Stimulated activated CD8-positive, alpha-beta memory T cell treated with anti-CD3 and anti-CD28 coated beads, Interleukin-7, amount 100 ng/mL, for 1 hour (primary cell): ENCODE measurements around the gene ABCB1.
A peak's percentile ranks its signal among the peaks of the same experiment; 100 is the strongest.
"Not testable (repeated sequence)": the region's sequence is repeated elsewhere in the genome, so short reads cannot be mapped to it uniquely, and the experiment has no call there.

Experiments
- DNase-seq, 2 donors: peaks; one replicate each; pipeline ENCODE4 v3.0.0-alpha.2; 2020; ENCODE audit warnings: low read depth in 2 of 2

Gene ABCB1

DNA sequence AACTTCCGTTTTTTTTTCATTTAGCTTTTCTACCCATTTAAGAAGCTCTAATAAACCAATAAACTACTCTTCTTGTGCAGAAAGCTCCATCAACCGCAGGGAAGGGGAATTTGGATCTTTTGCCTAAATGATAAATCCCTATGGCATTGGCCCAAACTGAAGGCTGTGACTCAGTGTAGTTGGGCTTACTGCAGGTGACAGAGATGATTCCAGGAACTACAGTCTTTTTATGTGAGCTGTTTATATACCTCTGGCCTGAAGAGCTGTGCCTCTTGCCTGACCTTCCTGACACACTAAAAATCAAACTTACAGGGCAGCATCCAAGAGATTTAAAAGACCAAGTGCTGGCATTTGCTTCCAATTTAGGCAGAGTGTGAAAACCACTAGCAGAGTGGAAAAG, 25.2 kb downstream of the ABCB1 start:
- no peak for DNase-seq

DNA sequence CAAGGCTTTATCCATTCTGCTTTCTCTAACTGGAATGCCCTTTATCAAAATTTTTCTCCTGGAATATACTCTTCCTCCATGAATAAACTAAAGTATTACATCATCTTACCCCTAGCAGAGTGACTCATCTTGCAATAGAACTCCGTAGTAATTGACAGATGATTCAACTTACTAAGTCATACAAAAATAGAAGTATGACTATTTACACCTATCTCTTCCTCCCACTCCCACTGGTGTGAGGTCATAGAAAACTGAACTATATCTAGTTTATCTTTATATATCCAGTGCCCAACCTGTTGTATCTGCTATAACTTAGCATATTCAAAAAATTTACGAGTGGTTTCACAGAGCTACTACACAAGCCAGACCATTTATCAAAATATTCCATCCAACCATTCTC, 26.1 kb downstream of the ABCB1 start:
- DNase-seq, result no peak

DNA sequence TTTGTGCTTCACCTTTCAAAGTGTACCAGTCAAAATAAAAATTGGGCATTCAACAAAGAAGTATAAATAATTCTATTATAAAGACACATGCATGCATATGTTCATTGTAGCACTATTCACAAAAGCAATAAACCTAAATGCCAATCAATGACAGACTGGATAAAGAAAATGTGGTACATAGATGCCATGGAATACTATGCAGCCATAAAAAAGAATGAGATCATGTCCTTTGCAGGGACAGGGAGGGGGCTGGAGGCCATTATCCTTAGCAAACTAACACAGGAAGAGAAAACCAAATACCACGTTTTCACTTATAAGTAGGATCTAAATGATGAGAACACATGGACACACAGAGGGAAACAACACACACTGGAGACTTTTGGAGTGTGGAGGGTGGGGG, 28.2 kb downstream of the ABCB1 start:
- not testable (repeated sequence) for DNase-seq

DNA sequence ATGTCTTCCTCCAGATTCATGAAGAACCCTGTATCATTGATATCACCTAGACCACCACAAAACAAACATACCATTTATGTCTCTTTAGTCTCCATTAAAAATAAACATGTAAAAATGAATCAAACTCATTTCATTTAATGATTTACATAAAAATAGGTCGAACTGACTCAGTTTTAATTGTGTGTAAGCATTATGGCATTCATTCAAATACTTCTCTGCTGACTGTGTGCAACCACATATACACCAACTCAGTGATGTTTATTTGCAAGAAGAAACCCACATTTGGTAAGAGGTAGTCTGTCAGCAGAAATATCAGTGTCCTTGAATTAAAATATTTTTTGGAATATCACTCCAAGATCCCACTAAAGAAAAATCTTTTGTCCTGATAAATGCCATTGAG, 30.5 kb downstream of the ABCB1 start:
- DNase-seq, result no peak

DNA sequence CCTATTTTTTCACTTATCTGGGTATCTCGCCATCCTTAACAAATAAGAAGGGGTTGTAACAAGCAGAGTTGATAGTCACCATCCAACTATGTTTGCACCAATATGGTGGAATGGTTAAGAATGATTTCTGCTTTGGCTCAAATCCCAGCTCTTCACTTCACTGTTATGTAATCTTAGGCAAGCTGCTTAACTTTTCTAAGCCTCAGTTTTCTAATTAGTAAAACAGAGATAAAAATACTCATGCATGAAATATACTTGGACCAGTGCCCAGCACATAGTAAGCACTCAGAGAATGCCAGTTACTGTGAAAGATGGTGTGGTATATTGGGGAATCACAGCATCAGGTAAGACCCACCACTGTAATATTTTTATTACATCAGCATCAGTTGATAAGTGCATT, 33.6 kb downstream of the ABCB1 start:
- DNase-seq, result no peak

DNA sequence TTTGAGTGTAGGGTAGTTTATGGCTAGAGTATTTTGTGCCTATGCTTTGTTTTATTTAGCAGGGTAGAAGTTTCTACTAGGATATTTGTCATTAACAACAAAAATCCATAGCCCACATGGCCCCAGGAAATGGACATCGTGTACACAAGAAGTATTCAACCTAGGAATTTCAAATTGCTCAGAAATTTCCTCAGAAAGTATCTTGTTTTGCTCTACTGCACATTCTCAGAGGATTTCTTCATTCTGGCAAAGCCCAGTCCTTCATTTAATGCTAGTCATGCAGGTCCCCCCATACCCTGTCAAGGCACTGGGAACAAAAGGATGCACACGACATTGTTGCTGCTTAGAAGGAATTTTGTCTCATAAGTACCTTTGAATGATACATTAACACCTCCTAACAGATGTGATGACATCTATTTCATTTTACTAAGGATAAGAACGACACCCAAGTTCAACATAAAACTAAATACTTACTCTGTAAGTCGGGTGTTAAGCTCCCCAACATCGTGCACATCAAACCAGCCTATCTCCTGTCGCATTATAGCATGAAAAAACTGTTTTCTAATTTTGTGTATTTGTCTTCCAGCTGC, 34.3 kb downstream of the ABCB1 start:
- no peak for DNase-seq

DNA sequence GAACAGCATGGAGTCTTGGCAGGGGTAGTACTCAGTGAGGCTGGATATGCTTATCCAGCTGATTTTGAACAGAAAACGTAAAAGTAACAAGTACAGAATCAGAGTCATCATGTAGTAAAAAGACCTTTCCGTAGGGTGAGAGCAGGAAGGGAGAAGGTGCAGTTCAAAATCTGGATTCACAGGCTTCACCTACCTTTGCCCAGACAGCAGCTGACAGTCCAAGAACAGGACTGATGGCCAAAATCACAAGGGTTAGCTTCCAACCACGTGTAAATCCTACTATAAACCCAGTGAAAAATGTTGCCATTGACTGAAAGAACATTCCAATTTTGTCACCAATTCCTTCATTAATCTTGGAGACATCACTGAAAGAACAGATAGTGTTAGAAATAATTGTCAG, 34.8 kb downstream of the ABCB1 start:
- DNase-seq, result no peak

DNA sequence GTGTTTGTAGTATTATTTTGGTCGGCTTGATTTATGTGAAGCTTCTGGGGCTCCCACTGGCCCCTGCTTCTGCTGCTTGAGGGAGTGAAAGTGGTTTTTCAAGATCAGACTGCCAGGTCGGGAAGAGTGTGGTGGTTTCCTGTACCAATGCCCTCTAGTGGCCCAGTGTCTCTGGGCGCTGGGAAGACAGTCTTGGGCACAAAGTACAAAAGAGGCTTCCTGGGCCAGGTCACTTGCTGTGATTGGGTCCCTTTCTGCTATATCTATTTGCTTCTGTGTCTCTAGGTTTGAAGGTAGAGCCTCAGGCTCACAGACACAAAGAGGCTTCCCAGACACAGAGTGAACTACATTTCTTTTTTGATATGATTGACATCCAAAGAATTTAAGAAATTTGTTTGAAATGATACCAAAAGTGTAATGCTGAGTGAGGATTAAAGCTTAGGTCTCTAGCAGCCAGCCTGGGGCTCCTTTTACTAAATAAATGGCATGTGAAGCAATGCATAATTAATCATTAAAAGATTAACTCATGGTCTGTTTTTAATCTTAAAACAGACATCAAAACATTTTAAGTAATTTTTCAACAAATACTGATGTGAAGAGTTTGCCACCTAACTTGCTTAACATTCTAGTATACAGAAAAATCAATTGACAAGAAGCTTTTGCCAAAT, 36.3 kb downstream of the ABCB1 start:
- DNase-seq, result peak in 1 of 2 donors; percentile 1

DNA sequence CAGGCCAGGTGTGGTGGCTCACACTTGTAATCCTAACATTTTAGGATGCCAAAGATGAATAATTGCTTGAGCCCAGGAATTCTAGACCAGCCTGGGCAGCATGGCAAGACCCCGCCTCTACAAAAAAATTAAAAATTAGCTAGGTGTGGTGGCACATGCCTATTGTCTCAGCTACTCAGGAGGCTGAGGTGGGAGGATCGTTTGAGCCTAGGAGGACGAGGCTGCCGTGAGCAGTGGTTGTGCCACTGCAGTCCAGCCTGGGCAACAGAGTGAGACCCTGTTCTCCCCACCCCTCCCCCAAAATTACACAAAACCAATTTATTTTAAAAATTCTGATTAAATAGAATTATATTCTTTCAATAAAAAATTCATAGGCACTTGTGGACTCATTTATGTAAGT, 39.0 kb downstream of the ABCB1 start:
- no peak for DNase-seq

DNA sequence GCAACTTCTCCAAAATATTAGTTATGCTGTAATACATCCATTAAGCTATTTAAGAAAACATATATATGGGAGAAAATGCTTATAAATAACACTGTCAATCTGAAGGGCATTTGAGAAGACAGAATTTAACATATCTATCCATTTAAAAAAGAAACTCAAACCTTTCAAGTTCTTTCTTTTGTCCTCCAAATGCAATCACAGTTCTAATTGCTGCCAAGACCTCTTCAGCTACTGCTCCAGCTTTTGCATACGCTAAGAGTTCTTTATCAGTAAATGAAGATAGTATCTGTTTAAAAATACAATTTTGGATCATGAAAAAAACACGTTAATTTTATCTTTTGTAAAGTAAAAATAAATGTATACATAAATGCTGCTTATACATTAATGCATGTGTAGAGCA, 39.6 kb downstream of the ABCB1 start:
- no peak for DNase-seq

DNA sequence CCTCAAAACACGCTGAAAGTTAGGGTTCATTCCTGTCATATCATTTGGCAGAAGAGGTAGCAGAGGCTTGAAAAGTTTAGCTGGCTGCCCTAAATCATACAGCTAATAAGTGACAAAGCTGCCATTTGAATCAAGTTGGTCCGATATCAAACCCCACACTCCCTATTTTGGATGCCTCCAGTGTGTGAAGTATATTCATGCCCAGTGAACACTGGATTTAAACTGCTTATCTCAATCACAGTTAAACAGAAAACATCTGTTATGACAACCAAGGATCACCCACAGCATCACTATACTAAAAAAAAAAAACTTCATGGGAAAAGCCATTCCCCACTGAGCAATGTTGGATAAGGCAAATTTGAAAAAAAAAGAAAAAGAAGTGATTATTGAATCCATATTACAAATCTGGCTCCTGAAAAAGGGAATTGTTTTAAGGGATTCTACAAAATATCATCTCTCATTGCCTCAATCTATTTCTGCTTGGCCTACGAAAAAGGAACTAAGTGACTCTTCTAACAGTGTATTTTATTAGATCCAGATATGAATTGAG, 48.3 kb downstream of the ABCB1 start:
- no peak for DNase-seq

DNA sequence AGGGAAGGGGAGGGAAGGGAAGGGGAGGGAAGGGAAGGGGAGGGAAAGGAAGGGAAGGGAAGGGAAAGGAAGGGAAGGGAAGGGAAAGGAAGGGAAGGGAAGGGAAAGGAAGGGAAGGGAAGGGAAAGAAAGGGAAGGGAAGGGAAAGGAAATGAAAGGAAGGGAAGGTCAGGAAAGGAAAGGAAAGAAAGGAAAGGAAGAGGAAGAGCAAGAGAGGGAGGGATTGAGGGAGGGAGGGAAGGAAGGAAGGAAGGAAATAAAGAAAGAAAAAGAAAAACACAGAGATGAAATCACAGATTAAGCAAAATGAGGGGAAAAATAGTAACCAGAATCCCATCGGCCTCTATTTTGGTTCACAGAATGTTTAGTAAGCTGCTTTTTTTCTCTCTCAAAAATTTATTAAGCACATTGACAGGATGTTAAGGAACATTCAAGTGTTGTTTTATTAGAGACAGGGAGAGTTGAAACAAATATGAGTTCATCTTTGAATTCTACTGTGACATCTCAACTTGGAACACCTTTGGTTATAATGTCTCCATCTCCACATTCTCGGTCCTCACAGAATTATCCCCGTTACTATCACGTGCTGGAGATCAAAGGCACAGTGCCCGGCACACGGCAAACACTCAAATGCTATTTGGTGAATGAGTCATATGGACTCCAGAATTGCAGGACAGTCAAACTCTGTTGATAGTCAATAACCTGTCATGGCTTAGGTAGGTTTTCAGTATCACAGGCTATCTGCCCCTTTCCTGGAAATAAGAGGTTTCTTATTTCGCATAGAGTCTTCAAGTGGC, 52.4 kb downstream of the ABCB1 start:
- DNase-seq, result no peak

DNA sequence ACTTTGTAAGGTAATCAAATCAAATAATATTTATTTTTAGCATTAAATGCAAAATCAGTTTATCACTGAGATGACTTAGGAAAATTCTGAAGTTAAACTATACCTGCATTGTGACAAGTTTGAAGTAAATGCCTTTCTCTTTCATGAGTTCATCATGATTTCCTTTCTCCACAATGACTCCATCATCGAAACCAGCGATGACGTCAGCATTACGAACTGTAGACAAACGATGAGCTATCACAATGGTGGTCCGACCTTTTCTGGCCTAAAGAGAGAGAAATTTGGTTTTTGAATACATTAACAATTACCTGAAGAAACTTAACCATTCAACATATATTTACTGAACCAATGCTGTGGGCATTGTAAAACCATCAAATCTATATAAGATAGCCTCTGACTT, 54.9 kb downstream of the ABCB1 start:
- DNase-seq, result no peak

DNA sequence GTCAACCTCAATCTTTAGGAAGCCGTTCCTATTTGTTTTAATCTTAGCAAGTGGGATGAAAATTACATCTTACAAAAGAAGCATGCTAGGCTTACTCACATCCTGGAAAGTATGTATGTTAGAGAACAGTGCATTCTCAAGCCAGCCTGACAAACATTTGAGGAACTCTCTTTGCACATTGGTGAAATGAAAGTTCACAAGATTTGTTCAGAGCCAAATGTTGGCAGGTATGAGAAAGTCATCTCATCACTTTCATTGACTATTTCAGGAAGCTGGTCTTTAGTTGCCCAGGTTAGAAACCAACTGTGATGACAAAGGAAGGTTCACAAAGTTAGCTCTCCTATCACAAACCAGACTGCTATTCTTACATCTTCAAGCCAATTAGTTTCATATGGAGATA, 57.1 kb downstream of the ABCB1 start:
- no peak for DNase-seq

DNA sequence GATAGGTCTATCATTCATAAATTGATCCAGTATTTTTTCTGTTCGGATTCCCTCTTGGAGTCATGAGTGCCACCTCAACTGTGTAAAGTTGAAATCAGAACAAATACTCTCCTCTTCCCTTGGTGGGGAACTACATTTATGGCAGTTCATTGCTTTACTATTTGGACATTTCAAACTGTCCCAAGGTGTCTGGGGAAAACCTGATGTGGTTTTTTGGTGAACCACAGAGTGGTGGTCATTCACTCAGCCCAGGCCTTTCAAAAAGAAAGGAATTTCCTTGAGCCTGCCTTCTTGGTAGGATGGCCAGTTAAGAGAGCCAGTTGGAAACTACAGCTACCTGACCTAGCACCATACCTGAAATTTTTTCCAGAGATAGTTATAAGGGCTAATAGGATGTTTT, 59.0 kb downstream of the ABCB1 start:
- DNase-seq, result no peak

DNA sequence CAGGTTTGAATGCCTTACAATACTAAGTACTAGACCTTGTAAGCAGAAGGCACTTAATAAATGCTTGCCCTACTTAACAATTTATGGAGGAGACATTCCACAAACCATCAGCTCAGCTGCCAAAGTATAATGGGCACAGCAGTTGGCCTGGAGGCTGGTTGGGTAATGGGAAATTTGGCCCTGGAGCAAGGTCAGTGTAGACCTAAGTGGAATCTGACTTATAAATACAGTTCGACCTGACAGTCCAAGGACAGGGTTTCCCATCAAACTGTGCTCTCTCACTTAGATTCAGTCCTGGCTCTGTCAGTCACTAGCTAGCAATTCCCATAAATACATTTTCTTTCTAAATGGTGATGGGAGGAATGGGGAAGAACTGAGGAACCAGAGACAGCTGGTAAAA, 62.6 kb downstream of the ABCB1 start:
- no peak for DNase-seq

DNA sequence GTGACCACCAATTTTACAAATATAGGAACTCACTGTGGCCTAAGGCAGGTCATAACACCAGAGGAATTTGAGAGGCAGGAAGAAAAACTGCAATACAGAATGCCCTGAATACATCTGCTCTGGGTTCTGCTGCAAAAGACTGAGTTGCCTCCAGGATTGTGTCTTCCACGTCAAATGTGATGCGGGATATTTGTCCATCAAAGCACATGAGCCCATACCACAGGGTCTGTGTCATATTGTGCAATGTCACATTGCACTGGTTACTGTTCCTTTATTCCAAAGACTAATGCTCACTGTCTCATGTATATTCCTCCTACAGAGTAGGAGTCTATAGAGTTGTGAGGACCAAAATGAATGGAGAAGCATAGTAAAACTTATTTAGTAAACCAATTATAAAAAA, 66.6 kb downstream of the ABCB1 start:
- DNase-seq, result no peak

DNA sequence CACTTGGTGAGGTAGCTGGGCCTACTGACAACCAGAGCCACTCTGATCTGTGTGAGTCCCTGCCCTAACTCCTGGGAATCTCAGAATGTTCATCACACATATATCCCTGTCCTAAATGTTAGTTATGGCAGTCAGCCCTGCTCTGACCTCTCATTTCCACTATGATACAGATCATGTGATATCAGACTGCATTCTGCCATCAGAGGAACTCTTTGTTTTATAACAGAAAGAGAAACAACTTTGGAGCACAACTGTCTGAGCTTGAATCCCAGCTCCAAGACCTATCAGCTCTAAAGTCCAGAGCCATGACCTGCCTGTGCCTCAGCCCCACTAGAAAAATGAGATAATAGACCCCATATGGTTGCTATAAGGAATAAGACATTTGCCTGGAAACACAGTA, 70.6 kb downstream of the ABCB1 start:
- DNase-seq, result no peak

DNA sequence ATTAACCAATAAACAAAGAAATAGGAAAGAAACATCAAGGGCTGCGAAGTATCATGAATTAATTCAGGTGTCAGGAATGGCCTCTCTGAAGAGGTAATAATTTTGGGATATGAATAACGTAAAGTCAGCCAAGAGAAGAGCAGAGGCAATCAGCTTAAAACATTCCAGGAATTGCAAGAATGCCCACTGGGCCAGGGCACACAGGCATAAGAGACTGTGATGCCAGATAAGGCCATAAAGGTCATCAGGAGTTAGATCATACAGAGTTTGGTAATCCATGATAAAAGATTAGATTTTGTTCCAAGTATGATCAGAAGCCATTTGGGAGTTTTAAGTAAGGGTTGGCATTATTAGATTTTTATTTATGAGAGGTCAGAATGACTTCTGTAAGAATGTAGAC, 72.0 kb downstream of the ABCB1 start:
- no peak for DNase-seq

DNA sequence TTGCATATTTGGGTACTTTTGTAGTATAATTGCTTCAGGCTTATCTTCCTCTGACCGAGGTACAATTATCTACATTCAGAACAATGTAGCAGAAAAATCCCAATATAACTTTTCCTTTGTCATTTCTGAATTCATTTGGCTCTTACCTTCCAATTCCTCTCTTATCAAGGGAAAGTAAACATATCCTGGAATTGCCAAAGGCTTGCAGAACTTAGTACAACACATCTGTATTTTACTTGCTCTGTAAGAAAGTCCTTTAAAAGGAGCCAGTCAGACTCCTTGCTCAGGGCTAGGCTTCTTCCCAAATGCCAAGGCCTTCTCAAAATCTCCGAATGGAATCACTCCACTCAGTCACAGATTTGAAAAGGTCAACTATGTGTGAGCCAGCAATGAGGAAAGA, 81.9 kb downstream of the ABCB1 start:
- DNase-seq, result no peak

DNA sequence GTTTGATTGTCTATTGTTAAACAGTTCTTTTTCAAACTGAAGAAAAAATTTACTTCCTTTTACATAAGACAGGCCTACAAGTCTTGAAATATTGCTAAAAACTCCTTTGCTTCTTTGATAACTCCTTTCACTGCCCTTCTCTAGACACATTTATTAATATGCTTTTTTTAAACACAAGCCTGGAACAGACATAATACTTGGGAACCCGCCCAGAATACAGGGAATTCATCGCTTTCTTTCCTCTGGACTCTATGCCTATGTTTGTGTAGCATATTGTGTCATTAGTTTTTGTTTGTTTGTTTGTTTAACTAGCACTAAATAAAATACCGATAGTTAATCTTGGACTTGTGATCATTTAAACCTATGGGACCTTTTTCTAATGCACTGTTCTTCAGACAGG, 82.8 kb downstream of the ABCB1 start:
- no peak for DNase-seq

DNA sequence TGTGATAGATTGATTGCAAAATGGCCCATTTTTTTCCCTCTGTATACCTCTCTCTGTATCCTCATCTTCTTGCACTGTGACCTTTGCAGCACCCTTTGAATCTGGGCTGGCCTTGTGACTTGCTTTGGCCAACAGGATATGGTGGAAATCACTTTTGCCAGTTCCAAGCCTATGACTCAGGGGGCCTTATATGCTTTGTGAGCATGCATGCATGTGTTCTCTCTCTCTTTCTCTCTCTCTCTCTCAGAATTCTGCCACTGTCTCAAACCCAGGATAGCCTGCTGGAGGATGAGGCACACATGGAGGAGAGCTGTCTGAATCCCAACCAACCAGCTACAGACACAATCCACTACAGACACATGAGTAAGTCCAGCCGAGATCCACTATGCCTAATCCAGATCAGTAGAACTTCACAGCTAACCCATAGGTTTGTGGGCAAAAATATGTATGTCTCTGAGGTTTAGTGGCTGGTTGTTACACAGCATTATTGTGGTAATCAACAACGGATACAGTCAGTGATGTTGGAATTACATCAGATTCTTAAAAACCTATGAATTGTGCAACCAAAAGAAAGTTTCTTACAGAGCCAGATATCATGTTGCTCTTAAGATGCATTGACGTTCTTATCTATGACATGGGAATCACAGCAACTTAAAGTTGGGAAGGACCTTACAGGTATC, 83.4 kb downstream of the ABCB1 start:
- no peak for DNase-seq
